Naive thymus-derived CD4-positive, alpha-beta T cell (primary cell): ENCODE data around the gene FBXL12. TPM values are rescaled to one million over a fixed set of nuclear protein-coding genes. Genes with fewer than 3 reads are reported as not detected.
A peak's percentile ranks its signal among the peaks of the same experiment; 100 is the strongest.

Experiments used
- ATAC-seq: fragments of 150-1000 bp; cut with Tn5 transposase; 2 replicates; pipeline ENCODE4 v1.10.0; 2021; ENCODE audit warnings: mild to moderate bottlenecking, moderate library complexity
- CTCF ChIA-PET: fragments of 350-600 bp; sonication (Branson Sonifier 250); formaldehyde crosslinking; loops from one replicate; lab custom pipeline; 2021; ENCODE audit warnings: antibody characterized with exemption; lab: Charles Lee
- POLR2A ChIA-PET: fragments of 350-600 bp; sonication (Branson Sonifier 250); formaldehyde crosslinking; loops from one replicate; lab custom pipeline; 2021; ENCODE audit warnings: antibody characterized with exemption, inconsistent platforms; lab: Charles Lee
- DNase-seq, 9 donors: peaks; one replicate each; pipeline versions ENCODE4 v3.0.0 to v3.0.0-alpha.2; 2020 to 2022; ENCODE audit warnings: mixed read lengths in 1 of 9
- H3K27ac ChIP-seq: one replicate; pipeline ENCODE4 v1.7.0; 2013; ENCODE audit warnings: mild to moderate bottlenecking, low read depth, low read length, moderate library complexity
- H3K27me3 ChIP-seq, 2 donors: one replicate each; pipeline ENCODE4 v1.7.0; 2013; ENCODE audit warnings: low read length in 2 of 2, mild to moderate bottlenecking in 2 of 2, moderate library complexity in 2 of 2; ENCODE audit not compliant: control insufficient read depth in 2 of 2, insufficient read depth in 2 of 2
- H3K36me3 ChIP-seq, 3 experiments: 1 replicate in 2 of 3; 2 replicates in 1 of 3; pipeline ENCODE4 v1.7.0; 2013; ENCODE audit warnings: low read length in 3 of 3, mild to moderate bottlenecking in 3 of 3, moderate library complexity in 1 of 3; ENCODE audit not compliant: insufficient read depth in 3 of 3, control insufficient read depth in 2 of 3
- H3K4me1 ChIP-seq, 2 donors: one replicate each; pipeline ENCODE4 v1.7.0; 2013; ENCODE audit warnings: low read length in 2 of 2, mild to moderate bottlenecking in 2 of 2, moderate library complexity in 1 of 2; ENCODE audit not compliant: control insufficient read depth in 2 of 2, insufficient read depth in 2 of 2
- H3K4me3 ChIP-seq: 2 replicates; pipeline ENCODE4 v1.7.0; 2013; ENCODE audit warnings: mild to moderate bottlenecking, low read length
- H3K9me3 ChIP-seq, 3 experiments: 1 replicate in 2 of 3; 2 replicates in 1 of 3; pipeline ENCODE4 v1.7.0; 2013; ENCODE audit warnings: low read length in 3 of 3; ENCODE audit not compliant: control insufficient read depth in 2 of 3
- H3K27ac Mint-ChIP-seq, 9 donors: one replicate each; pipeline ENCODE4 v1.8.0; 2020 to 2022; ENCODE audit warnings: mixed read lengths in 9 of 9, mild to moderate bottlenecking in 8 of 9, moderate library complexity in 5 of 9, inconsistent platforms in 2 of 9
- H3K27me3 Mint-ChIP-seq, 5 donors: one replicate each; pipeline ENCODE4 v1.8.0; 2021 to 2022; ENCODE audit warnings: mixed read lengths in 5 of 5, mild to moderate bottlenecking in 1 of 5
- H3K36me3 Mint-ChIP-seq, 5 donors: one replicate each; pipeline ENCODE4 v1.8.0; 2020 to 2022; ENCODE audit warnings: mixed read lengths in 5 of 5, mild to moderate bottlenecking in 3 of 5, inconsistent platforms in 1 of 5
- H3K4me1 Mint-ChIP-seq, 7 donors: one replicate each; pipeline ENCODE4 v1.8.0; 2020 to 2022; ENCODE audit warnings: mixed read lengths in 7 of 7, mild to moderate bottlenecking in 3 of 7, inconsistent platforms in 1 of 7
- H3K4me3 Mint-ChIP-seq, 10 donors: one replicate each; pipeline ENCODE4 v1.8.0; 2020 to 2022; ENCODE audit warnings: mild to moderate bottlenecking in 10 of 10, mixed read lengths in 10 of 10, moderate library complexity in 6 of 10, inconsistent platforms in 2 of 10
- H3K9me3 Mint-ChIP-seq, 11 donors: one replicate each; pipeline ENCODE4 v1.8.0; 2020 to 2022; ENCODE audit warnings: mixed read lengths in 11 of 11, mild to moderate bottlenecking in 4 of 11, inconsistent platforms in 1 of 11, moderate library complexity in 1 of 11
- intact Hi-C, 2 donors: fragments of 100-400 bp; cut with micrococcal nuclease; formaldehyde crosslinking; loops; one replicate each; pipeline ENCODE4 v1.15.1; 2023
- polyA plus RNA-seq, 2 donors: library from polyadenylated mRNA; unstranded; fragments of 300-500 nt; fragmentation: Illumina TruSeq; gene quantifications; one replicate each; pipeline ENCODE4 v1.2.3, GENCODE V29; 2021
- total RNA-seq, 6 experiments: library from RNA in 5 of 6; stranded (reverse) in 5 of 6; gene quantifications; 1 replicate in 5 of 6; 2 replicates in 1 of 6; pipeline ENCODE4 v1.2.3 and lab custom pipeline; 2021 to 2026

The FBXL12 gene
- total RNA-seq (10 to 100 TPM; 16.8 to 36.2 (median 34.0) TPM), polyA plus RNA-seq (10 to 100 TPM in 1 of 2 donors, 1 to 10 TPM in 1; 8.5 to 16.1 TPM), total RNA-seq (lab: John Stamatoyannopoulos, UW) (55.1 reads per million, percentile 73 among the genes with 10 or more reads in this experiment)

- CTCF ChIA-PET = interaction anchor here (0.7 to 1.1 kb wide), 2 partner anchors 9 to 615 kb away, joined by 3 to 4 read pairs; no protein-coding TSS in a partner anchor
- Histone ChIP-seq H3K27me3 (no peaks in the 10 kb centered on the region), H3K4me1 (peaks cover 9 to 14% of the 10 kb centered on the region in 2 donors), H3K27ac (peak within 1 kb of the TSS; percentile 99), H3K36me3 (peaks cover 0 to 12% (median 0%) of the 10 kb centered on the region in 3 experiments), H3K9me3 (no peaks in the 10 kb centered on the region), H3K4me3 (peak within 1 kb of the TSS; percentile 100)
- H3K4me1 Mint-ChIP-seq = peaks cover 19 to 43% (median 30%) of the 10 kb centered on the region in 7 donors
- no peaks in the 10 kb centered on the region for H3K27me3 Mint-ChIP-seq
- DNase-seq (peak; percentile 99 to 100 (median 100)), ATAC-seq (peak; percentile 93)
- H3K36me3 Mint-ChIP-seq = peaks cover 10 to 29% (median 21%) of the 10 kb centered on the region in 5 donors
- POLR2A ChIA-PET = interaction anchor here (0.7 to 2.5 kb wide), 9 partner anchors 8 to 492 kb away, joined by 3 to 19 read pairs (median 3); partner anchors contain the start of genes UBL5 and ZNF846
- H3K9me3 Mint-ChIP-seq = peaks cover 0 to 15% (median 1%) of the 10 kb centered on the region in 11 donors
- H3K4me3 Mint-ChIP-seq = peak within 1 kb of the TSS; percentile 81 to 96 (median 90)
- H3K27ac Mint-ChIP-seq = peak within 1 kb of the TSS; percentile 78 to 97 (median 90)
- intact Hi-C loops = loop anchor here (1.0 to 10.0 kb wide), 25 partner anchors 8 to 1897 kb away; partner anchors contain the start of genes CARM1 (in 2 of the 2), MBD3L1 (in 2 of the 2), PIN1 (in 2 of the 2) and UBL5 (in 2 of the 2)
Measured at GRCh38 chr19:9818734-9819595, at the start of gene FBXL12. Gene FBXL12, minus strand, starts transcription at chr19:9819079. Its CDS starts 266 bp downstream, at chr19:9818813.

GRCh38 chr19:9865732-9866501 is 47.0 kb upstream of the FBXL12 start:
- Histone ChIP-seq H3K9me3 (no peaks in the 10 kb centered on the region), H3K27ac (peak overlapping the region; percentile 6), H3K27me3 (no peaks in the 10 kb centered on the region), H3K4me1 (peaks cover 39 to 63% of the 10 kb centered on the region in 2 donors), H3K4me3 (peak overlapping the region; percentile 25), H3K36me3 (no peaks in the 10 kb centered on the region)
- Mint-ChIP-seq H3K4me3 (peak overlapping the region; percentile 43 to 86 (median 80)), H3K36me3 (peaks cover 0 to 6% (median 0%) of the 10 kb centered on the region in 5 donors), H3K27me3 (no peaks in the 10 kb centered on the region), H3K9me3 (no peaks in the 10 kb centered on the region), H3K4me1 (peaks cover 35 to 64% (median 57%) of the 10 kb centered on the region in 7 donors), H3K27ac (peak overlapping the region; percentile 72 to 97 (median 86))
- DNase-seq (peak in 6 of 9 donors; percentile 67 to 80 (median 72)), ATAC-seq (peak; percentile 88)
- ChIA-PET POLR2A (interaction anchor here (0.7 to 4.6 kb wide), 5 partner anchors 8 to 39 kb away, joined by 3 to 27 read pairs (median 7); partner anchors contain the start of genes PIN1 and UBL5), CTCF (interaction anchor here (0.7 to 2.0 kb wide), 2 partner anchors 9 to 13 kb away, joined by 4 to 7 read pairs; no protein-coding TSS in a partner anchor)
- intact Hi-C loops = loop anchor here (1.0 to 5.0 kb wide), 3 partner anchors 8 to 48 kb away; no protein-coding TSS in a partner anchor

GRCh38 chr19:9863759-9864158 is 44.9 kb upstream of the FBXL12 start:
- Mint-ChIP-seq H3K4me3 (peak overlapping the region; percentile 81 to 98 (median 92)), H3K9me3 (no peaks in the 10 kb centered on the region), H3K4me1 (peaks cover 41 to 86% (median 77%) of the 10 kb centered on the region in 7 donors), H3K27ac (peak overlapping the region; percentile 91 to 100 (median 98)), H3K36me3 (peaks cover 0 to 4% (median 0%) of the 10 kb centered on the region in 5 donors), H3K27me3 (no peaks in the 10 kb centered on the region)
- intact Hi-C loops = loop anchor here (1.0 to 2.0 kb wide), 3 partner anchors 15 to 29 kb away; partner anchors contain the start of gene PIN1 (in 2 of the 2)
- Histone ChIP-seq H3K36me3 (no peaks in the 10 kb centered on the region), H3K4me1 (peaks cover 56 to 82% of the 10 kb centered on the region in 2 donors), H3K9me3 (no peaks in the 10 kb centered on the region), H3K4me3 (peak overlapping the region; percentile 50), H3K27ac (peak overlapping the region; percentile 61), H3K27me3 (no peaks in the 10 kb centered on the region)
- DNase-seq = peak in 7 of 9 donors; percentile 27 to 60 (median 49)
- ChIA-PET CTCF (interaction anchor here (0.6 to 1.8 kb wide), 7 partner anchors 11 to 545 kb away, joined by 3 to 5 read pairs (median 4); partner anchors contain the start of gene ZNF121), POLR2A (interaction anchor here (0.6 to 2.3 kb wide), 3 partner anchors 11 to 279 kb away, joined by 3 to 10 read pairs (median 3); partner anchors contain the start of gene ZNF121)
- peak; percentile 79 for ATAC-seq

- H3K27me3 Mint-ChIP-seq = no peaks in the 10 kb centered on the region
- ChIA-PET CTCF (interaction anchor here (0.6 to 1.8 kb wide), 4 partner anchors 10 to 362 kb away, joined by 3 to 13 read pairs (median 4); no protein-coding TSS in a partner anchor), POLR2A (interaction anchor here (0.8 to 2.3 kb wide), 3 partner anchors 10 to 237 kb away, joined by 3 to 10 read pairs (median 5); no protein-coding TSS in a partner anchor)
- H3K36me3 ChIP-seq = no peaks in the 10 kb centered on the region
- peak overlapping the region; percentile 81 to 98 (median 92) for H3K4me3 Mint-ChIP-seq
- peaks cover 63 to 89% of the 10 kb centered on the region in 2 donors for H3K4me1 ChIP-seq
- DNase-seq (peak in 7 of 9 donors; percentile 42 to 65 (median 56)), ATAC-seq (peak; percentile 49)
- peaks cover 49 to 94% (median 85%) of the 10 kb centered on the region in 7 donors for H3K4me1 Mint-ChIP-seq
- H3K27ac Mint-ChIP-seq = peak overlapping the region; percentile 91 to 100 (median 98)
- no peaks in the 10 kb centered on the region for H3K27me3 ChIP-seq
- H3K36me3 Mint-ChIP-seq = peaks cover 0 to 5% (median 2%) of the 10 kb centered on the region in 5 donors
- peak overlapping the region; percentile 50 for H3K4me3 ChIP-seq
- H3K9me3 Mint-ChIP-seq = no peaks in the 10 kb centered on the region
- no peaks in the 10 kb centered on the region for H3K9me3 ChIP-seq
- intact Hi-C loops = loop anchor here (1.0 to 2.0 kb wide), 3 partner anchors 14 to 28 kb away; partner anchors contain the start of gene PIN1 (in 2 of the 2)
- H3K27ac ChIP-seq = peak overlapping the region; percentile 61
Measured at GRCh38 chr19:9862938-9863337, 44.1 kb upstream of the FBXL12 start.

GRCh38 chr19:9861503-9861902 is 42.6 kb upstream of the FBXL12 start:
- Mint-ChIP-seq H3K9me3 (no peaks in the 10 kb centered on the region), H3K4me1 (peaks cover 52 to 97% (median 91%) of the 10 kb centered on the region in 7 donors), H3K4me3 (peak overlapping the region in 9 of 10 donors; percentile 16 to 97 (median 68)), H3K27ac (peak overlapping the region in 7 of 9 donors; percentile 94 to 100 (median 98)), H3K27me3 (no peaks in the 10 kb centered on the region), H3K36me3 (peaks cover 0 to 13% (median 4%) of the 10 kb centered on the region in 5 donors)
- ChIA-PET CTCF (no interaction called here), POLR2A (interaction anchor here (0.8 to 1.3 kb wide), 3 partner anchors 18 to 53 kb away, joined by 3 read pairs; no protein-coding TSS in a partner anchor)
- no peaks in the 10 kb centered on the region for H3K27me3 ChIP-seq
- ATAC-seq (no peak), DNase-seq (no peak)
- H3K36me3 ChIP-seq = no peaks in the 10 kb centered on the region
- intact Hi-C loops = no loop called here
- H3K4me3 ChIP-seq = no peak overlapping the region
- peak overlapping the region; percentile 61 for H3K27ac ChIP-seq
- H3K9me3 ChIP-seq = no peaks in the 10 kb centered on the region
- peaks cover 71 to 89% of the 10 kb centered on the region in 2 donors for H3K4me1 ChIP-seq
